Activated T-helper 2 cell treated with anti-CD3 and anti-CD28 coated beads, Interferon-gamma antibody, Interleukin-2, Interleukin-4, amounts not matched to agents 10 μg/mL and 5 μg/mL and 100 μg/mL, durations not matched to agents 14 hours and 24 hours and 36 hours (primary cell): ENCODE data around the gene RASGRP1. TPM values are rescaled to one million over a fixed set of nuclear protein-coding genes. Genes with fewer than 3 reads are reported as not detected.

Experiments used
- DNase-seq: peaks from one replicate; pipeline ENCODE4 v3.0.0; 2021; ENCODE audit warnings: low spot score
- H3K27ac Mint-ChIP-seq: one replicate; pipeline ENCODE4 v1.8.0; 2021; ENCODE audit warnings: mixed read lengths
- H3K27me3 Mint-ChIP-seq: one replicate; pipeline ENCODE4 v1.8.0; 2021; ENCODE audit warnings: low read depth, mixed read lengths
- H3K36me3 Mint-ChIP-seq: one replicate; pipeline ENCODE4 v1.8.0; 2021; ENCODE audit warnings: low read depth, mixed read lengths
- H3K4me1 Mint-ChIP-seq: one replicate; pipeline ENCODE4 v1.8.0; 2021; ENCODE audit warnings: low read depth, mixed read lengths
- H3K4me3 Mint-ChIP-seq: one replicate; pipeline ENCODE4 v1.8.0; 2021; ENCODE audit warnings: low read depth, mild to moderate bottlenecking, moderate library complexity, mixed read lengths
- H3K9me3 Mint-ChIP-seq: one replicate; pipeline ENCODE4 v1.8.0; 2021; ENCODE audit warnings: mixed read lengths
- intact Hi-C: fragments of 100-400 bp; cut with micrococcal nuclease; formaldehyde crosslinking; loops from one replicate; pipeline ENCODE4 v1.15.1; 2023
- total RNA-seq: library from RNA; stranded (reverse); gene quantifications from 2 replicates; pipeline ENCODE4 v1.2.3, GENCODE V29; 2022

RASGRP1 gene
- total RNA-seq, 1 donor from 2014 or later = 113 TPM

DNA sequence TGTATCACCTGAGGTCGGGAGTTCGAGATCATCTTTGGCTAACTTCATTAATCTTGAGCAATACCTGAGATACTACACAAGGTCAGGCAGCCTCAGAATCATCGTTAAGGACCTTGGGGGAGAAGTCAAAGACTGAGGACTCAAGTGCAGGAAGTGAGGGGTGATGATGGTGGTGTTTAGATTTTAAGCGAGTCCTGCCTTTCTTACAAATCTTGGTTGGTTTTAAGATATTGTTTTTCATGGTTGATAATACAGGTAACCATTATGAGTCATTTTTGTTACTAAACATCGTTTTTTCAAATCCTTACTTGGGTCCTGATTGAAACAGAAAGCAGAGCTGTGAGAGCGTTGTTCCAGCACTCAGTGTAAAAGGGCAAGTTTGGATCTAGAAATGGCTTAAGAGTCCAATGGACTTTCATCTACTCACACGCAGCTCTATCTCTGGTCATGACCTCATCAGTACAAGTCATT is 4.1 kb downstream of the RASGRP1 start:
- H3K27ac Mint-ChIP-seq = peak overlapping the region; percentile 98
- H3K4me3 Mint-ChIP-seq = peak overlapping the region; percentile 97
- no peaks in the 10 kb centered on the region for H3K27me3 Mint-ChIP-seq
- no peaks in the 10 kb centered on the region for H3K9me3 Mint-ChIP-seq
- peaks cover 84% of the 10 kb centered on the region for H3K36me3 Mint-ChIP-seq
- DNase-seq = no peak
- H3K4me1 Mint-ChIP-seq = peaks cover 76% of the 10 kb centered on the region
- intact Hi-C loops = loop anchor here (1.0 to 5.0 kb wide), 8 partner anchors 30 to 128 kb away; no protein-coding TSS in a partner anchor

DNA sequence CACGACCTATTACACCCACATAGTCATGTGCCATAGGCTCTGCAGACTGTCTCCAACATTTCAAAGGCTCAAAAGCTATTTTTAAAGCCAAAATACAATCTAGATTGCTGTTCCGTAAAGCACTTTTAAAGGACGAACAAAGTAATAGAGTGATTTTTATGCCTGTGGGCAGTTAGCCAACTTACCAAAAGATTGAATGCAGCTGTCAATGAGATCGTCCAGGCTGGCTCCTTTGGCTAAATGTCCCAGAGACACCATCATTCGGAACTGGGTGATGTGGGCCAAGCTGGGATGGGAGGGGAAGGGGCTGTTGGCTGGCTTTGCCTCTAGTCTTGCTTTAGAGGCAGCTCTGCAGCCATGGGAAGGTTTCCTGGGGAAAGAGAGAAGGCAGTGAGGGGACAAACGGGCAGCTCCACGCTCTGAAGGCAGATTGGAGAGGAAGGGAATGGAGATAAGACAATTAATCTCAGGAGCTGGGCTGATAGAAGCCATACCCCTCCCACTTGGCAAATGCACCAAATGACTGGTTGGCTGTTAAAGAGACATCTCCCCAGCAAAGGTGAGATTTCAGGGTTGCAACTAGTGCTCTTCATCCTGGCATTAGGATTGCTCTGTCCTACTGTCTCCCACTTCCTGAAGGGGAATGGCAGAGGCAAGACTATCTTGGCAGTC is 4.8 kb downstream of the RASGRP1 start:
- Mint-ChIP-seq H3K9me3 (no peaks in the 10 kb centered on the region), H3K4me3 (peak overlapping the region; percentile 97), H3K4me1 (peaks cover 81% of the 10 kb centered on the region), H3K27ac (peak overlapping the region; percentile 98), H3K36me3 (peaks cover 91% of the 10 kb centered on the region), H3K27me3 (no peaks in the 10 kb centered on the region)
- no peak for DNase-seq
- intact Hi-C loops = loop anchor here (1.0 to 5.0 kb wide), 8 partner anchors 29 to 129 kb away; no protein-coding TSS in a partner anchor

DNA sequence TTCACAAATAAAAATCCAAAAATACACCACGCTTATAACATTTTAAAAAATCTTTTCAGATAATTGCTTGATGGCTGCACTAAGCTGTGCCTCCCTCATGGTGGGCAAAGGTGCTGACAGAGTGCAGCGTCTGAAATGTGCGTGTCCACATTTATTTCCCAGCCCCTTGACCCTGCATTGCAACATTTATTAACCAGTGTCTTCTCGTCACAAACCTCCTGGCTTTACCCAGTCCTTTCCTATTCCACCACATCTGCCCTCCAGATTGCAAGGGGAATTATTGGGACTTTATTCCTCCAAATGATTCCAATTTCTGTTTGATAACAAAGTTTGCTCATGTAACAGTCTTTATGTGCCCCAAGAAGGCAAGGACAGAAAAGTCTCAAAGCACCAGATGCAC is 5.5 kb downstream of the RASGRP1 start:
- Mint-ChIP-seq H3K4me3 (peak overlapping the region; percentile 97), H3K27ac (peak overlapping the region; percentile 98), H3K9me3 (no peaks in the 10 kb centered on the region), H3K4me1 (peaks cover 87% of the 10 kb centered on the region), H3K27me3 (no peaks in the 10 kb centered on the region), H3K36me3 (peaks cover 96% of the 10 kb centered on the region)
- intact Hi-C loops = no loop called here
- DNase-seq = no peak

DNA sequence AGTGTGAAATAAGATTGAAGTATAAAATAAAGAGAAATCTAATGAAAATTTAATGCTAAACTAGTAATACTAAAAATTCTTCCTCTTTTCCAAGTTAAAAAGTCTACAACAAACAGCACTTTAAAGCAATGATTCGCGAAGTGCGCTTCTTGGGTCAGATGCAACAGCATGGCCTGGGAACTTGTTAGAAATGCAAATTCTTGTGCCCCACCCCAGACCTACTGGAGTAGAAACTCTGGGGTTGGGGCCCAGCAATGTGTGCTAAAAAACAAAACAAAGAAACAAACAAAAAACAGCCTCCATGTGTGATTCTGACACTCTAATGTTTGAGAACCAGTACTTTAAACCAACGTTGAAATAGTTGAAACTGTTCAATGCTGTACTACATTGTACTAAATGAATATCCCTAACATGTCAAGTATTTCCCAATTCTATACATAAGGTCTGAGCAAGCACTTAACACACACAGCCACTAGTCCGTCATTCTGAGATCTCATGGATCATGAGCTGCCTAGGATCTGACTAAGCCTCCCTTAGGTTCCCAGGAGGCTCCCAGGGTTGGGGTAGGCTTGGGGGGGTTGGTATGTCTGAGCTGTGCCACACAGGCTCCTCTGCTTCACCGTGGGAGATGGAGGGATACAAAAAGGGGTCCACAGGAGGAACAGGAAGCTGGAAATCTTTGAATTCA is 6.1 kb downstream of the RASGRP1 start:
- Mint-ChIP-seq H3K27ac (peak overlapping the region; percentile 98), H3K27me3 (no peaks in the 10 kb centered on the region), H3K36me3 (peaks cover 97% of the 10 kb centered on the region), H3K9me3 (no peaks in the 10 kb centered on the region), H3K4me3 (peak overlapping the region; percentile 97), H3K4me1 (peaks cover 93% of the 10 kb centered on the region)
- DNase-seq = no peak
- intact Hi-C loops = no loop called here

DNA sequence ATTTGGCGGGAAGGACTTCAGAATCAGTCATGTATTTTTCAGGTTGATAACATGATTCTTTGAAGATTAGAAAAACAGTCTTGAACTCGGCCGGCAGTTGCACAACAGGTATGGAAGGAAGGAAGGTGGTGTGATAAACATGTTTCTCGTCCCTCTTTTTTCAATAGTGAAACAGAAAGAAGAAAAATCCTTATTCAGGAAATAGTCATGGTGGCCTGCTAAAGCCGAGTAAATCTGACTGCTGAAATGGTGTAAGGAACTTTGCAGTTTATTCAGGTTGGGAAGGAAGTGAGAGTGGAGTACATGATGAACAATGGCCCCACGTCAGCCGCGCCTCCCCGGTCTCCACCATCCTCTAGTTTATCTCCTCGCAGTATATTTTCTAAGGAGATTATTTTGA is 6.7 kb downstream of the RASGRP1 start:
- Mint-ChIP-seq H3K27ac (peak overlapping the region; percentile 98), H3K4me3 (peak overlapping the region; percentile 97), H3K36me3 (peaks cover 97% of the 10 kb centered on the region), H3K9me3 (no peaks in the 10 kb centered on the region), H3K27me3 (no peaks in the 10 kb centered on the region), H3K4me1 (peaks cover 98% of the 10 kb centered on the region)
- DNase-seq = no peak
- intact Hi-C loops = loop anchor here (2.0 kb wide), 1 partner anchor 103 kb away; the partner anchor contains the start of gene FAM98B

DNA sequence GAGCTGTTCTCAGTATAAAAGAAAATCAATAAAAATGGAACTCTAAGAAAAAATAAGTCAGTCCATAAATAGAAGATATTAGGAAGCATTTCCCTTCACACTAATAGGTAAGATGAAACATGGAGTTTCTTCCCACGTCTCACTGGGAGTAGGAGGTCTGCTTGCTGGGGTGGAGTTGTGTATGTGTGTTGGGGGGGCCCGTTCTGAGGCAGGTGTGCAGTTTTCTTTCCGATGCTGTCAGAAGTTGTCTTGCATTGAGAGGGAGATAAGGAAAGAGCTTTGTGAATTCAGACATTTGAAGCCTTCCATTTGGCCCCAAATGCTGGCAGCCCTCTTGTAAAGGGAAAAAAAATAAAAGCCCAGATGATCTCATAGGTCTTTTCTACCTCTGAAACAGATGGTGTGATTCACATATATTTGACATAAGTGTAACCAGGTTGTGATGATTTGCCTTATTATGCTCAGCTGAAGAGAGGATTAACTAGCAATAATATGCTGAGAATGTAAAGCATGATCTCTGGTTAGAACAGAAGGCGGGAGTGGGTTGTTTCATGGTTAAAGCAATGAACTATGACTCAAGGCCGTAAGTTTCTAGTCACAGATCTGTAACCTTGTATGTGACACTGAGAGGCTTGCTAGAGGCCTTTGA is 8.8 kb downstream of the RASGRP1 start:
- peaks cover 95% of the 10 kb centered on the region for H3K4me1 Mint-ChIP-seq
- H3K27ac Mint-ChIP-seq = peak overlapping the region; percentile 98
- no peaks in the 10 kb centered on the region for H3K27me3 Mint-ChIP-seq
- H3K4me3 Mint-ChIP-seq = peak overlapping the region; percentile 66
- peaks cover 92% of the 10 kb centered on the region for H3K36me3 Mint-ChIP-seq
- intact Hi-C loops = loop anchor here (1.0 to 2.0 kb wide), 2 partner anchors 18 to 101 kb away; partner anchors contain the start of gene FAM98B
- no peak for DNase-seq
- H3K9me3 Mint-ChIP-seq = no peaks in the 10 kb centered on the region

DNA sequence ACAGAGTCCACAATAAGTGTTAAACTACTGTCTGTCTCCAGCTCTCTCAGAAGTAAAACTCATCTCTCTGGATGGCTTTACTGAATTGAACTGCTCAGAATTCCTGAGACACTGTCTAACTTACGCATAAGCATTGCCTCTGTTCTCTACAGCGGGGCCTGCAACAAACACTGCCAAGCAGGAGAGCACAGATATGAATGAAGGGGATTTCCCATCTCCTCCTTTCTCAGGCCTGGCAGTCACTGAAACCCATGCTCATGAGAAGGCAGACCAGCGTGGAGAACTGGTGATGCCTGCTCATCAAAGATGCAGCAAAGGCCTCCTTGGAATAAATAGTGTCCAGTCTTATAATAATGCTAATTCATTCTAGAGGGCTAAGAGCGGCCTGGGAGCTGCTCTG is 10.3 kb downstream of the RASGRP1 start:
- Mint-ChIP-seq H3K27me3 (no peaks in the 10 kb centered on the region), H3K4me1 (peaks cover 87% of the 10 kb centered on the region), H3K4me3 (no peak overlapping the region), H3K36me3 (peaks cover 88% of the 10 kb centered on the region), H3K27ac (peak overlapping the region; percentile 98), H3K9me3 (no peaks in the 10 kb centered on the region)
- no peak for DNase-seq
- intact Hi-C loops = no loop called here

DNA sequence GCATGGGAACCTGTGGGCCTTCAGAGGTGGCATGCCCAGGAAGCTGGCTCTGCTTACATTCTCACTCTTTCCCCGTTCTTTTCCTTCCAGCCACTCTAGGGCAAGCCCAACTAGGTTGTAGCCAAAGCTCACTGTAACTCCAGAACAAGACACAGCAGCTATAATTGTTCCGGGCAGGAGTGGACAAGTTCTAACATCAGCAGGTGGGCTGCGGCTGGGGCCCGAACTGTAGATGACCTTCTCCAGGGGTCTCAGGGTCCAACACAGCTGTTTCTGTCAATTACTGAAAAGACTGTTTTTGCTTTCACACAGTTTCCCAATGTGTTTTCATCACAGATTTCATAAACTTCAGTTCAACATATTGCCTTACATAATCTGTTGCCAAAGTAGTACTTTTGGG is 11.5 kb downstream of the RASGRP1 start:
- no peaks in the 10 kb centered on the region for H3K27me3 Mint-ChIP-seq
- no peak for DNase-seq

DNA sequence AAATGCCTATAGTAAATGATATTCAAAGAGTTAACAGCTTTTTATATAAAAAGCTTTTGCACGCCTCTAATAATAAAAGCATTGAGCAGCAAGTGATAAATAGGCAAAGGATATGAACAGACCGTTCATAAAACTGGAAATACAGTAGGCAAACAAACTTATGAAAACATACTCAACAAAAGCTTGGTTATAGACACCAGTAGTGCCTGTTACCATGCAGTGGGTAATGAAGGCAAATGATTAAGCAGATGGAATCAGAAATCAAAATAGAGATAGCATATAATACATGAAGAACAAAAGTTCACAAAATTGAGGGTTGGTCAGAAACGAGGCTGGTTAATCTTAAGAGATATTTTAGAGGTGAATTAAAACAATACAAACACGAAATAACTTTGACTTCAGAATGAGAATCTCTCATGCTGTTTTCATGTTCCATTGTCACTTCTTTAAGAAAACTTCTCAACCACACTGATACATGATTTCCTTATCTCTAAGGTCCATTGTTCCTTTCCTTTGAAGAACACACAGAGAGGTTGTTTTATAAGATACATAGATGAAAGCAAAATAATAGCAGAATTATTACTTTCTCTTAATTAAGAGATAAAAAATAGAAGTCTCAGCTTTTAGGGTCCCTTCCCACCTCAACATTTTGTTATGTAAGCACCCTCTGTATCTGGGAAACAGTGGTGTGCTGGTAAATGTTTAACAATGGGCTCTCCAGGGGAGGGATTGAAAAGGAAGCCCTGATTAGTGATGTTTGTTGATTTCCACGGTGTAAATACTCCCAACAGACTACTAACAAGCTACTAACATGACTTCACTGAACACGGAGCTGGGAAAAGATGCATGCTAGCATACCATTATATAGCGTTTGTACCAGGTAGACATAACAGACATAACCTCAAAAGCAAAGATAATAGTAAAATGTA is 12.6 kb downstream of the RASGRP1 start:
- Mint-ChIP-seq H3K27me3 (no peaks in the 10 kb centered on the region), H3K4me3 (peak overlapping the region; percentile 20)

More for the DNA sequence above, 11.5 kb downstream of the RASGRP1 start:
- Mint-ChIP-seq H3K27ac (peak overlapping the region; percentile 98), H3K4me1 (peaks cover 86% of the 10 kb centered on the region), H3K4me3 (peak overlapping the region; percentile 40), H3K36me3 (peaks cover 88% of the 10 kb centered on the region), H3K9me3 (no peaks in the 10 kb centered on the region)
- intact Hi-C loops = no loop called here

DNA sequence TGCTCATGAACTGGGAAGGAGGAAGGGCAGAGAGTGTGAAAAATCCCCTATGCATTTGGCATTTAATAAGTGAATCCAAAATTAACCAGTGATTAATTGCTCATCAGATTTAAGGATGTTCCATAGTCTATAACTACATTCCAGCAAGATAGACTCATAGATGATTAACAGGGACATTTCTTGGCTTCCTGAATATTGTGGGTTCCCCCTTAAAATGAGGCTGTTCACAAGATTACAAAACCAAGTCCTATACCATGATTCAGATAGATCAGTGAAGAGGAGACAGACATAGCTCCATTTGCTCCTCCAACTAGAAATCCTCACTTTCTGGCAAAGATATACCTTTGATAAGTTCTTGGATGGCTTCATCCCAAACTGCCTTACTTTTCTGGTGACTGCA is 15.4 kb downstream of the RASGRP1 start:
- intact Hi-C loops = no loop called here
- H3K4me1 Mint-ChIP-seq = peaks cover 76% of the 10 kb centered on the region
- peaks cover 86% of the 10 kb centered on the region for H3K36me3 Mint-ChIP-seq
- H3K27ac Mint-ChIP-seq = peak overlapping the region; percentile 19
- no peak overlapping the region for H3K4me3 Mint-ChIP-seq
- no peaks in the 10 kb centered on the region for H3K27me3 Mint-ChIP-seq
- DNase-seq = no peak
- no peaks in the 10 kb centered on the region for H3K9me3 Mint-ChIP-seq

More for the DNA sequence above, 12.6 kb downstream of the RASGRP1 start:
- H3K9me3 Mint-ChIP-seq = no peaks in the 10 kb centered on the region
- peaks cover 86% of the 10 kb centered on the region for H3K4me1 Mint-ChIP-seq
- H3K36me3 Mint-ChIP-seq = peaks cover 88% of the 10 kb centered on the region
- intact Hi-C loops = no loop called here
- no peak for DNase-seq
- peak overlapping the region; percentile 58 for H3K27ac Mint-ChIP-seq

DNA sequence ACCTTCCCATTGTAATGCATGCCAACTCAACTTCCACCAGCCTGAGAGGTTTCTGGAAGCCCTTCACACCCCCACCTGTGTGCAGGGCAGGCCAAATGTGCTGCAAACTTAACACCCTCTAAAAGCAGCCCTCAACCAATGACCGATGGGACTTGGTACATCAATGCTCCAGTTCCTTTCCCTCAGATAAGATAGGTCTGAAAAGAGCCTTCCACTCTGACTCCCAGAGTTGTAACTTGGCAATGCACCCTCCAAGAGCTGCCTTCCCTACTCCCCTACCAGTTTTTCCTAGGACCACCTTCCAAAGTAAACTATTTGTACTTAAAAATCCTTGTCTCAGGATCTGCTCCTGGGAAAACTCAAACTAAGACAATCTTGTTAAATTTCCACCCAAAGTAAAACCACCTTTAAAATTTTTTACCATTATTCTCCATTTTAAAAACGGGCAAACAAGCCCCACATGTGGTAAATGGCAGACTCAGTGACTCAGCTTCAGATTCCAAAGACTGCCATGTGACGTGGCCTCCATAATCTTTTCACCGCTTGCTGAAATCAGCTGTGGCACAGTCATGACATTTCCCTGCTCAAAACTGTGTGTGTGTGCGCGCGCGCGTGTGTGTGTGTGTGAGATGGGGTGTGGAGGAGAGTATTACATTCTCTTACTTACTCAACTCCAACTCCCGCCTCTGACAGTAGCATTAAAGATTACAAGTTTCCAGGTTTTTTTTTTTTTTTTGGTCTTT is 17.2 kb downstream of the RASGRP1 start:
- no peak for DNase-seq
- Mint-ChIP-seq H3K36me3 (peaks cover 82% of the 10 kb centered on the region), H3K27ac (peak overlapping the region; percentile 70), H3K4me1 (peaks cover 73% of the 10 kb centered on the region), H3K9me3 (no peaks in the 10 kb centered on the region), H3K27me3 (no peaks in the 10 kb centered on the region), H3K4me3 (no peak overlapping the region)
- intact Hi-C loops = no loop called here
